Mucosa of rectum (tissue), 2 donors: ENCODE results near the gene RNF114.
"Not testable (repeated sequence)": the region's sequence is repeated elsewhere in the genome, so short reads cannot be mapped to it uniquely, and the experiment has no call there.

ENCODE experiments used
- H3K27ac ChIP-seq, 2 donors: one replicate each; pipeline ENCODE4 v1.7.0; 2013; ENCODE audit warnings: inconsistent platforms in 2 of 2, low read depth in 2 of 2, low read length in 2 of 2
- H3K27me3 ChIP-seq, 2 donors: one replicate each; pipeline ENCODE4 v1.7.0; 2013; ENCODE audit warnings: low read length in 2 of 2; ENCODE audit not compliant: control insufficient read depth in 2 of 2, insufficient read depth in 2 of 2
- H3K36me3 ChIP-seq, 2 donors: one replicate each; pipeline ENCODE4 v1.7.0; 2013; ENCODE audit warnings: low read length in 2 of 2; ENCODE audit not compliant: control insufficient read depth in 2 of 2, insufficient read depth in 2 of 2
- H3K4me1 ChIP-seq, 2 donors: one replicate each; pipeline ENCODE4 v1.7.0; 2013; ENCODE audit warnings: low read length in 2 of 2, mild to moderate bottlenecking in 1 of 2; ENCODE audit not compliant: control insufficient read depth in 2 of 2, insufficient read depth in 2 of 2
- H3K4me3 ChIP-seq, 2 donors: one replicate each; pipeline ENCODE4 v1.7.0; 2013; ENCODE audit warnings: low read length in 2 of 2
- H3K9ac ChIP-seq, 2 donors: one replicate each; pipeline ENCODE4 v1.7.0; 2013; ENCODE audit warnings: low read length in 2 of 2, low read depth in 1 of 2, mild to moderate bottlenecking in 1 of 2
- H3K9me3 ChIP-seq, 2 donors: one replicate each; pipeline ENCODE4 v1.7.0; 2013; ENCODE audit warnings: low read length in 2 of 2; ENCODE audit not compliant: control insufficient read depth in 2 of 2
- donor health status: healthy.
- donor health status: Normal muscosa, but diverticular disease.

RNF114 gene

DNA sequence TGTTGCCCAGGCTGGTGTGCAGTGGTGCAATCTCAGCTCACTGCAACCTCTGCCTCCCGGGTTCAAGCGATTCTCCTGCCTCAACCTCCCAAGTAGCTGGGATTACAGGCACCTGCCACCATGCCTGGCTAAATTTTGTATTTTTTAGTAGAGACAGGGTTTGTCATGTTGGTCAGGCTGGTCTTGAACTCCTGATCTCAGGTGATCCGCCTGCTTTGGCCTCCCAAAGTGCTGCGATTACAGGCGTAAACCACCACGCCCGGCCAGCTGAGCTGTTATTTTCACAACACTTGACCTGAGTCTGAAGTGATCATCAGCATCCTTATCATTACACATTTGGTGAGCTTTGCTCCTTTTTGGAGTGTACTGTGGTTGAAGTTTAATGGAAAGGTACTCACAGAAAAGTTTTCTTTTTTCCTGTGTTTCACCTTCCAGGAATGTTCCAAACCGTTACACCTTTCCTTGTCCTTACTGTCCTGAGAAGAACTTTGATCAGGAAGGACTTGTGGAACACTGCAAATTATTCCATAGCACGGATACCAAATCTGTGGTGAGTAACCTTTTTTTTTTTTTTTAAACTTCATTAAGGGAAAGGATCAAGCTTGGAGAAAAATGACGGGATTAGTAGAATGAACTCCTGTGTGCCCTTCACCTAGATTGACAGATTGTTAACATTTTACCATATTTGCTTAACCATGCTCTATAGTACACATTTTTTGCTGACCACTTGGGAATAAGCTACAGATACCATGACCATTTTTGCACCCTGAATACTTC, 9.7 kb downstream of the RNF114 start:
- no peaks in the 10 kb centered on the region for H3K4me1 ChIP-seq
- no peaks in the 10 kb centered on the region for H3K9me3 ChIP-seq
- H3K9ac ChIP-seq: no peak overlapping the region
- no peaks in the 10 kb centered on the region for H3K27me3 ChIP-seq
- H3K36me3 ChIP-seq: peaks cover 59 to 70% of the 10 kb centered on the region in 2 donors
- no peak overlapping the region for H3K4me3 ChIP-seq
- no peak overlapping the region for H3K27ac ChIP-seq

DNA sequence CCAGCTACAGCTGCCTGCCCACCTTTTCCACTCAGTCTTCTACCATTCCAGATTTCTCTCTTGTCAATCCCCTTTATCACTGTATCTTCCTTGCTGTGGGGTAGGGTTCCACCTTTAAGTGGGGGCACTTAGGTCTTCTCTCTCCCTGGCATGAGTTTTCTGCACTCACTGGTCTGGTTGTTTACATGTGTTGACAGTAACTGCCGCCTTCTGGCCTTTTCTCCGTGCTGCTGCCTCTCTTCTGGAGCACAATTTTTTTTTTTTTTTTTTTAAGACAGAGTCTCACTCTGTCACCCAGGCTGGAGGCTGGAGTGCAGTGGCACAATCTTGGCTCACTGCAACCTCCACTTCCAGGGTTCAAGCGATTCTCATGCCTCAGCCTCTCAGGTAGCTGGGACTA, 12.0 kb downstream of the RNF114 start:
- peaks cover 66 to 77% of the 10 kb centered on the region in 2 donors for H3K36me3 ChIP-seq
- no peak overlapping the region for H3K27ac ChIP-seq
- H3K27me3 ChIP-seq: no peaks in the 10 kb centered on the region
- no peak overlapping the region for H3K9ac ChIP-seq
- no peak overlapping the region for H3K4me3 ChIP-seq
- no peaks in the 10 kb centered on the region for H3K4me1 ChIP-seq
- no peaks in the 10 kb centered on the region for H3K9me3 ChIP-seq

DNA sequence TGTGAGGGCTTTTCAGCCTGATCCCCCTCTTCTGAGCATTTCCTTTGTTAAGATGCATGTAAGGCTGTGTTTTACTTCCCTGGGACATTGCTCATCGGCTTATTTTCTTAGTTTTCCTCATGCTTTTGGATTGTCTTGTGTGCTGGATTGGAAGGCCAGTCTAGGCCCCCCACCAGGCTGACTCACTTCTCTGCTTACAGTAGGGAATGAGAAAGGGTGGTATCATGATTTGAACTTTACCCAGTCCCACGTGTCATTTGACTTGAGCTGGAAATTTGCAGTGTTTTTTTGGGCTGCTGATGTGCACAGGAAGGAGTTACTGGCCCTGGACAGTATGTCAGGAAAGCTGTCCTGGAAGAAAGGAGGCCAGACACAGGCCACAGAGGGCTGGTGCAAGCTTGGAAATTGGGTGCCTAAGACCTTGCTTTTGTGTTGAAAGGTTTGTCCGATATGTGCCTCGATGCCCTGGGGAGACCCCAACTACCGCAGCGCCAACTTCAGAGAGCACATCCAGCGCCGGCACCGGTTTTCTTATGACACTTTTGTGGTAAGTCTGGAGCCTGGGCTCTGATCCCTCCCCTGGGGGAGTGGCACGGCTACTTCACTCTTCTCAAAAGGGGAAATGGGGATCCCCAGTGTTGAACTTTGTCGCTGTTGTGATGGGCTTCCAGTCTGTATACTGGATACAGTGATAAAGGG, 12.8 kb downstream of the RNF114 start:
- Histone ChIP-seq H3K9ac (no peak overlapping the region), H3K4me3 (no peak overlapping the region), H3K4me1 (no peaks in the 10 kb centered on the region), H3K27me3 (no peaks in the 10 kb centered on the region), H3K36me3 (peaks cover 73 to 85% of the 10 kb centered on the region in 2 donors), H3K27ac (no peak overlapping the region), H3K9me3 (no peaks in the 10 kb centered on the region)

DNA sequence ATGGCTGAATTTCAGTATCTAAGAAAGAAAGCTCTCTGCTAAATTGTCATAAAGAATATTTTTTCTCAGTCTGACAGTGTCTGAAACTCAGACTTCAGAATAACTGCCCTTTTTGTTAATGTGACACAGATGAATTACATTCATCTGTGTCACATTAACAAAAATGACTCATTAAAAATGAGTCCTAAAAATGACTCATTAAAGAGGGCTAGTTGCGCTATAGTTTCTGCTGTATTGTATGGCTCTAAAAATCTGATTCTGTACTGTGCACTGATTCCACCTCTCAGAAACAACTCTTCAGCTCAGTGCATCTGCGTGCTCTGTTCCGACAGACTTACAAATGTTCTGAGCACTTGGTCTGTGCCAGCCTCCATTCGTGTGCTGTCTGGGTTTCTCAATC, 15.0 kb downstream of the RNF114 start:
- H3K9me3 ChIP-seq: no peaks in the 10 kb centered on the region
- no peaks in the 10 kb centered on the region for H3K27me3 ChIP-seq
- no peak overlapping the region for H3K9ac ChIP-seq
- peaks cover 75 to 81% of the 10 kb centered on the region in 2 donors for H3K36me3 ChIP-seq
- H3K27ac ChIP-seq: no peak overlapping the region
- no peaks in the 10 kb centered on the region for H3K4me1 ChIP-seq
- H3K4me3 ChIP-seq: no peak overlapping the region

DNA sequence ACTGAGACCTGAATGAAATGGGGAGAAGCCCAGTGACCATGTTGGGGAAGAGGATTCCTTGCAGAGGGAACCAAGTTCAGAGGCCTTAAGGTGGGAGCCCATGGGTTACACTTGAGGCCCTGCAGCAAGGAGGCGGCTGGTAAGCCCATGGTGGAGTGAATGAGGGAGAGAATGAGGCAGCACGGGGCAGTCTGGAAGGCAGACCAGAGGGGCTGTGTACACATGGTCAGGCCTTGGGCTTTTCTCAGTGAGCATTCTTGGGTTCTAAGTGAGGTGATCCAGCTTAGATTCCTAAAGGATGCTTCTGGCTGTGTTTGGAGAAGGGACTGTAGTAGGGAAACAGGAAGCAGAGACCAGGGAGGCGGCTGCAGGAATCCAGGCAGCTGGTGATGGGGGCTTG, 19.0 kb downstream of the RNF114 start:
- Histone ChIP-seq H3K4me3 (no peak overlapping the region), H3K27me3 (no peaks in the 10 kb centered on the region), H3K9me3 (no peaks in the 10 kb centered on the region), H3K36me3 (peaks cover 55 to 65% of the 10 kb centered on the region in 2 donors), H3K9ac (no peak overlapping the region), H3K27ac (no peak overlapping the region), H3K4me1 (no peaks in the 10 kb centered on the region)

DNA sequence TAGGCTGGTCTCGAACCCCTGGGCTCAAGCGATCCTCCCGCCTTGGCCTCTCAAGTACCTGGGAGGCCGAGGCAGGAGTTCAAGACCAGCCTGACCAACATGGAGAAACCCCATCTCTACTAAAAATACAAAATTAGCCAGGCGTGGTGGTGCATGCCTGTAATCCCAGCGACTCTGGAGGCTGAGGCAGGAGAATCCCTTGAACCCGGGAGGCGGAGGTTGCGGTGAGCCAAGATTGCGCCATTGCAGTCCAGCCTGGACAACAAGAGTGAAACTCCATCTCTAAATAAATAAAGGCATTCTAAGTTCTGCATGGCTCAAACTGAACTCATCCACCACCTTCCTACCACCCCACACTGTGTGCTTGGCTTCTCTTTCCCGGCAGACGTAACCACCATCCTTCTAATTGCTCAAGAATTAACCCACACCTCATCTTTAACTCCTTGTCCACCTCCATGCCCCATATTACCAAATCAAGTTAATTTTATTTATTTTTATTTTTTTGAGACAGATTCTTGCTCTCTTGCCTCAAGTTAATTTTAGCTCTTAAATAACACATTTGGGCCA, 19.7 kb downstream of the RNF114 start:
- peaks cover 47 to 58% of the 10 kb centered on the region in 2 donors for H3K36me3 ChIP-seq
- H3K9me3 ChIP-seq, H3K9ac ChIP-seq, H3K27ac ChIP-seq, H3K4me1 ChIP-seq, H3K4me3 ChIP-seq, H3K27me3 ChIP-seq: not testable (repeated sequence)

DNA sequence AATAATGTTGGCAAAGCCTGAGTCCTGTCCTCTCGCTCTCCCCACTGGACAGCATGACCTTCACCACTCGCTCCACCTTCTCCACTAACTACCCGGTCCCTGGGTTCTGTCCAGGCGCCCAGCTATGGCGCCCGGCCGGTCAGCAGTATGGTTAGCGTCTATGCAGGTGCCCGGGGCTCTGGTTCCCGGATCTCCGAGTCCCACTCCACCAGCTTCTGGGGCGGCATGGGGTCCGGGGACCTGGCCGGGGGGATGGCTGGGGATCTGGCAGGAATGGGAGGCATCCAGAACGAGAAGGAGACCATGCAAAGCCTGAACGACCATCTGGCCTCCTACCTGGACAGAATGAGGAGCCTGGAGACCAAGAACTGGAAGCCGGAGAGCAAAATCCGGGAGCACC, 20.5 kb downstream of the RNF114 start:
- Histone ChIP-seq H3K9ac (no peak overlapping the region), H3K4me1 (no peaks in the 10 kb centered on the region), H3K36me3 (peaks cover 42 to 50% of the 10 kb centered on the region in 2 donors), H3K27me3 (no peaks in the 10 kb centered on the region), H3K4me3 (no peak overlapping the region), H3K9me3 (no peaks in the 10 kb centered on the region), H3K27ac (no peak overlapping the region)

DNA sequence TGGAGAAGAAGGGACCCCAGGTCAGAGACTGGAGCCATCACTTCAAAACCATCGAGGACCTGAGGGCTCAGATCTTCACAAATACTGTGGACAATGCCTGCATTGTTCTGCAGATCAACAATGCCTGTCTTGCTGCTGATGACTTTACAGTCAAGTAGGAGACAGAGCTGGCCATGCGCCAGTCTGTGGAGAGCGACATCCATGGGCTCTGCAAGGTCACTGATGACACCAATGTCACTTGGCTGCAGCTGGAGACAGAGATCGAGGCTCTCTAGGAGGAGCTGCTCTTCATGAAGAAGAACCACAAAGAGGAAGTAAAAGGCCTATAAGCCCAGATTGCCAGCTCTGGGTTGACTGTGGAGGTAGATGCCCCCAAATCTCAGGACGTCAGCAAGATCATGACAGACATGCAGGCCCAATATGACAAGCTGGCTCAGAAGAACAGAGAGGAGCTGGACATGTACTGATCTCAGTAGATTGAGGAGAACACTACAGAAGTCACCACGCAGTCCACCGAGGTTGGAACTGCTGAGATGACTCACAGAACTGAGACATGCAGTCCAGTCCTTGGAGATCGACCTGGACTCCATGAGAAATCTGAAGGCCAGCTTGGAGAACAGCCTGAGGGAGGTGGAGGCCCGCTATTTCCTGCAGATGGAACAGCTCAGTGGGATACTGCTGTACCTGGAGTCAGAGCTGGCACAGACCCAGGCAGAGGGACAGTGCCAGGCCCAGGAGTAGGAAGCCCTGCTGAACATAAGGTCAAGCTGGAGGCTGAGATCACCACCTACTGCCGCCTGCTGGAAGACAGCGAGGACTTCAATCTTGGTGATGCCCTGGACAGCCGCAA, 21.1 kb downstream of the RNF114 start:
- not testable (repeated sequence) for H3K4me1 ChIP-seq, H3K27ac ChIP-seq, H3K9me3 ChIP-seq, H3K9ac ChIP-seq, H3K27me3 ChIP-seq, H3K4me3 ChIP-seq
- H3K36me3 ChIP-seq: peaks cover 35 to 44% of the 10 kb centered on the region in 2 donors

DNA sequence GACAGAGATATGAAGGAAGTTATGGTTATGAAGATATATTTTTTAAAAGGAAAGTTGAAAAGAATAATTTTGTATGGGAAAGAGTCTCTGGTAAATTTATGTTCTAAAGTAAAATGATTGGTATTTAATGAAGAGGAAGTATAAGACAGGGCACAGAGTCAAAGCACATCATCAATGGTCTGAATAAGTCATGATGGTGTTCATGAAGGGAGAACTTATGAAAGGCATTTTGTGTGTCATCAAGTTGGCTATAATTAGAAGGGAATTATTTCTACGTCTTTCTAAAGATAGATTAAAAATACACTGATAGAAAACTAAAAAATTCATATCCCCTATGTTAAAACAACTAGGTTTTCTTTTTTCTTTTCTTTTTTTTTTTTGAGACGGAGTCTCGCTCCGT, 25.2 kb downstream of the RNF114 start:
- Histone ChIP-seq H3K9me3 (no peaks in the 10 kb centered on the region), H3K27ac (no peak overlapping the region), H3K4me3 (no peak overlapping the region), H3K36me3 (peaks cover 5 to 12% of the 10 kb centered on the region in 2 donors), H3K4me1 (no peaks in the 10 kb centered on the region), H3K27me3 (no peaks in the 10 kb centered on the region), H3K9ac (no peak overlapping the region)
